ENCODE results near the gene SLAMF1.

SLAMF1 gene

DNA sequence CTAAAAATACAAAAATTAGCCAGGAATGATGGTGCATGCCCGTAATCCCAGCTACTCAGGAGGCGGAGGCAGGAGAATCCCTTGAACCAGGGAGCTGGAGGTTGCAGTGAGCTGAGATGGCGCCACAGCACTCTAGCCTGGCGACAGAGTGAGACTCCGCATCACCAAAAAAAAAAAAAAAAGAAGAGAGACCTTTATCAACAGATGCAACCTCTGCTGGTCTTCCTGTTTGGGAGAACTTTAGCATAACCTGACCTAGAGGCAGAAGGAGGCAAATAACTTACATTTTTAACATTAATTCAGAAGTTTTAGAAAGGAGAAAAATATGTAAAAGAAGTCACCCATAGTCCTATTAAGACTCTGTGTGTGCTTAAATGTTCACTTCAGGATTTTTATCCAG is 32.4 kb downstream of the SLAMF1 start:
- H3K36me3 ChIP-seq (ENCODE audit: insufficient read depth) = no peaks in the 10 kb centered on the region
- no peaks in the 10 kb centered on the region for H3K79me2 ChIP-seq (ENCODE audit: insufficient read depth, low read depth)
- no peak overlapping the region for H3K27ac ChIP-seq
- H3K27me3 ChIP-seq (ENCODE audit: insufficient read depth, low read depth) = no peaks in the 10 kb centered on the region
- H3K4me3 ChIP-seq (IDR thresholded peaks at IDR 0.05; ENCODE audit: insufficient read depth, low read depth, low read length) = no peak overlapping the region
- no peaks in the 10 kb centered on the region for H4K20me1 ChIP-seq (ENCODE audit: insufficient read depth)
- no peak overlapping the region for H3K4me2 ChIP-seq
- H2AFZ ChIP-seq (ENCODE audit: low read depth) = no peak overlapping the region
- TF ChIP-seq, protein P1, sequence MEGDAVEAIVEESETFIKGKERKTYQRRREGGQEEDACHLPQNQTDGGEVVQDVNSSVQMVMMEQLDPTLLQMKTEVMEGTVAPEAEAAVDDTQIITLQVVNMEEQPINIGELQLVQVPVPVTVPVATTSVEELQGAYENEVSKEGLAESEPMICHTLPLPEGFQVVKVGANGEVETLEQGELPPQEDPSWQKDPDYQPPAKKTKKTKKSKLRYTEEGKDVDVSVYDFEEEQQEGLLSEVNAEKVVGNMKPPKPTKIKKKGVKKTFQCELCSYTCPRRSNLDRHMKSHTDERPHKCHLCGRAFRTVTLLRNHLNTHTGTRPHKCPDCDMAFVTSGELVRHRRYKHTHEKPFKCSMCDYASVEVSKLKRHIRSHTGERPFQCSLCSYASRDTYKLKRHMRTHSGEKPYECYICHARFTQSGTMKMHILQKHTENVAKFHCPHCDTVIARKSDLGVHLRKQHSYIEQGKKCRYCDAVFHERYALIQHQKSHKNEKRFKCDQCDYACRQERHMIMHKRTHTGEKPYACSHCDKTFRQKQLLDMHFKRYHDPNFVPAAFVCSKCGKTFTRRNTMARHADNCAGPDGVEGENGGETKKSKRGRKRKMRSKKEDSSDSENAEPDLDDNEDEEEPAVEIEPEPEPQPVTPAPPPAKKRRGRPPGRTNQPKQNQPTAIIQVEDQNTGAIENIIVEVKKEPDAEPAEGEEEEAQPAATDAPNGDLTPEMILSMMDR (conservative IDR thresholded peaks at IDR 0.05; ENCODE audit: low read depth, low read length) = no peak
- no peaks in the 10 kb centered on the region for H3K4me1 ChIP-seq (ENCODE audit: low read depth, poor library complexity, severe bottlenecking)
- H3K9ac ChIP-seq = no peak overlapping the region

DNA sequence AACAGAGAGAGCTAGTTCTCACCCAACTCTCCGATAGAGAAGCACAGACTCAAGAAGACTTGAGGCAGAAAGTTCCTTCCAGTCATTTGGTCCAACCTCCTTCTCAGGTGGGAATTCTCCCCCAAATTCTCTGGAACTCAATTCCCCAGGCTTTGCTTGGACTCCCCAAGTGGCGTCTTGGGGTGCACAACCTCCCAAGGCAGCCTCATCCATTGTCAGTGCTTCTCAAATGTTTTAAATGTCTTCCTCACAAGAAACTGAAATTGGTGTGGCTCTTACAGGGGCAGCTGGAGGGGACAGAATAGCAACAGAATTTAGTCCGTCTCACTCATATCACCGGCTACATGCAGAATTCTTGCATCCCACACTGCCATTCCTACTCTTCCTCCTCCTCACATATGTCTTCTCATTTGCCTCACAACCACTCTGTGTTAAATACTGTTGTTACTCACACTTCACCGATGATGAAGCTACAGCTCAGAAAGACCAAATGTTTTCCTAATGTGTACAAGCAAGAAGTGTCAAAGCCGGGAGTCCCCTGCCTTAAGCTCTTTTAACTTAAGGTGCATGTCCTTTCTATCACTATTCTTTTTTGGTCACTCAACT is 34.1 kb downstream of the SLAMF1 start:
- Histone ChIP-seq H3K27me3 (ENCODE audit: insufficient read depth, low read depth) (no peaks in the 10 kb centered on the region), H3K36me3 (ENCODE audit: insufficient read depth) (no peaks in the 10 kb centered on the region), H3K27ac (no peak overlapping the region), H3K9ac (no peak overlapping the region), H4K20me1 (ENCODE audit: insufficient read depth) (no peaks in the 10 kb centered on the region), H3K4me2 (no peak overlapping the region), H3K4me3 (IDR thresholded peaks at IDR 0.05; ENCODE audit: insufficient read depth, low read depth, low read length) (no peak overlapping the region), H2AFZ (ENCODE audit: low read depth) (no peak overlapping the region), H3K4me1 (ENCODE audit: low read depth, poor library complexity, severe bottlenecking) (no peaks in the 10 kb centered on the region), H3K79me2 (ENCODE audit: insufficient read depth, low read depth) (no peaks in the 10 kb centered on the region)
- TF ChIP-seq, protein P1 (conservative IDR thresholded peaks at IDR 0.05; ENCODE audit: low read depth, low read length) = no peak

DNA sequence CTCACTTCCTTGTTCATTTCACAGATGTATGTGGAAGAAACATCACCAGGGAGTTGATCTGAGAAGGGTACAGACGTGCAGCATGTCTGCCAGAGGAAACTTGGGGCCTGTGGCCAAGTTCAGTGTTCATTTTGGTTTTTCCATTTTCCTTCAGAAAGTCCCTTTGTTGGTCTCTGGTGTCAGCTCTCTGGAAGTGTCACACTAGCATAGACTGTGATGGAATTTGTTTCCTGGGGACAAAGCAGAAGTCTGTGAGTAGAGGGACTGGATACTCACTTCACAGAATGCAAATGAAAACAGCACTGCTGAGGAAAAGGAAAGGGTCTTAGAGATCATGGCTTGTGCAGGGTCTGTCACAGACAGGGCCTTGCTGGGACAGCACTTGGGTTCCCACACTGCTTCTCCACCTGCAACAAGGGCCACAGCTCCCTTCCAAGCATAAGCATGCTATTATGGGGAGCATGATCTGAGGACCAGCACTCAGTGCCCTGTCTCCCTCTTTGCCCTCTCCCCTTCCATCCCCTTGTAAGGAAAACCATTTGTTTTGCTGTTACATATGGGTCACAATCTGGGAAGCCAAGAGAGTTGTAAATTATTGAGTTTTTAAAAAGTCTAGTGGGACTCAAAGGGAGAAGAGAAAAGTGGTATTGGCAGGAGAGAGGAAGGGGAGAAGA is 36.1 kb downstream of the SLAMF1 start:
- H3K27me3 ChIP-seq (ENCODE audit: insufficient read depth, low read depth) = no peaks in the 10 kb centered on the region
- peaks cover 18% of the 10 kb centered on the region for H3K4me1 ChIP-seq (ENCODE audit: low read depth, poor library complexity, severe bottlenecking)
- H3K36me3 ChIP-seq (ENCODE audit: insufficient read depth) = no peaks in the 10 kb centered on the region
- H3K4me2 ChIP-seq = no peak overlapping the region
- H2AFZ ChIP-seq (ENCODE audit: low read depth) = no peak overlapping the region
- TF ChIP-seq, protein P1 (conservative IDR thresholded peaks at IDR 0.05; ENCODE audit: low read depth, low read length) = no peak
- no peak overlapping the region for H3K27ac ChIP-seq
- no peak overlapping the region for H3K4me3 ChIP-seq (IDR thresholded peaks at IDR 0.05; ENCODE audit: insufficient read depth, low read depth, low read length)
- H3K9ac ChIP-seq = no peak overlapping the region
- no peaks in the 10 kb centered on the region for H3K79me2 ChIP-seq (ENCODE audit: insufficient read depth, low read depth)
- no peaks in the 10 kb centered on the region for H4K20me1 ChIP-seq (ENCODE audit: insufficient read depth)

DNA sequence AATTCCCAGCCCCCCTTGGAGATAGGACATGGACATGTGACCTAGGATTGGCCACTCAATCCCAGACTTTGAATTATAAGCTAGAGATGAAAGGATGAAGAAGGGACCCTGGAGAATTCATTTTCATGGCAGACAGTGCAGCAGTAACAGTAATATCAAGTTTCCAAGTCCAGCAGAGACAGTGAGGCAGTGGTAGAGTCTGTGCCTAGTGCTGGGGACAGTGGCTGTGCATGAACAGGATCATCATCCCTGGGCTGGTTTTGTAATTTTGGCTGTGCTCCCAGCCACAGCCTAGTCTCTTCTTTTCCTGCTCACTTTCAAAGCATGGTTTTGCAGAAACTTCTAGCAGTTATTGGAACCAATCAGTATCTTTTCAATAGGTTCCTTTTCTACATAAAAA is 37.9 kb downstream of the SLAMF1 start:
- Histone ChIP-seq H4K20me1 (ENCODE audit: insufficient read depth) (no peaks in the 10 kb centered on the region), H2AFZ (ENCODE audit: low read depth) (no peak overlapping the region), H3K36me3 (ENCODE audit: insufficient read depth) (no peaks in the 10 kb centered on the region), H3K27me3 (ENCODE audit: insufficient read depth, low read depth) (no peaks in the 10 kb centered on the region), H3K9ac (no peak overlapping the region), H3K4me1 (ENCODE audit: low read depth, poor library complexity, severe bottlenecking) (peaks cover 25% of the 10 kb centered on the region), H3K4me3 (IDR thresholded peaks at IDR 0.05; ENCODE audit: insufficient read depth, low read depth, low read length) (no peak overlapping the region), H3K27ac (no peak overlapping the region), H3K4me2 (no peak overlapping the region), H3K79me2 (ENCODE audit: insufficient read depth, low read depth) (no peaks in the 10 kb centered on the region)
- TF ChIP-seq, protein P1 (conservative IDR thresholded peaks at IDR 0.05; ENCODE audit: low read depth, low read length) = no peak

Data from KMS-11 (cell line).